Uterus (tissue), 2 donors: Measurements from ENCODE around the gene ZDHHC5.
"Not testable (repeated sequence)": the region's sequence is repeated elsewhere in the genome, so short reads cannot be mapped to it uniquely, and the experiment has no call there.

ENCODE experiments used
- POLR2A ChIP-seq, 2 donors: fragments of 450-650 bp; IDR thresholded peaks; one replicate each; pipeline ENCODE4 v1.6.1; 2016; ENCODE audit warnings: antibody characterized with exemption in 2 of 2, mild to moderate bottlenecking in 1 of 2, moderate library complexity in 1 of 2
- TF ChIP-seq, protein P1 (sequence below), 4 experiments: fragments of 200-600 bp in 2 of 4; fragments of 450-650 bp in 2 of 4; sonication (generic) in 2 of 4; IDR thresholded peaks; one replicate each; pipeline ENCODE4 v1.5.1; 2016 to 2019; ENCODE audit warnings: antibody characterized with exemption in 4 of 4, mild to moderate bottlenecking in 2 of 4, moderate library complexity in 1 of 4

DNA sequence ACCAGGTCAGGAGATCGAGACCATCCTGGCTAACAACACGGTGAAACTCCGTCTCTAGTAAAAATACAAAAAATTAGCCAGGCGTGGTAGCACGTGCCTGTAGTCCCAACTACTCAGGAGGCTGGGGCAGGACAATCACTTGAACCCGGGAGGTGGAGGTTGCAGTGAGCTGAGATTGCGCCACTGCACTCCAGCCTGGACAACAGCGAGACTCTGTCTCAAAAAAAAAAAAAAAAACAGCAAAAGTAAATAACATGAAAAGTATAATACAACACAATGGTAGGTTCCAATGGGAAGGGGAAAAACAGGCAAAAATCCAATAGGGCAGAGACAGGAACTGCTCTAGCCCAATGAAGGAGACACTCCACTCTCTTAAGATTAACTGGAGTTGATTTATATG, 37.5 kb downstream of the ZDHHC5 start:
- TF ChIP-seq, protein P1, sequence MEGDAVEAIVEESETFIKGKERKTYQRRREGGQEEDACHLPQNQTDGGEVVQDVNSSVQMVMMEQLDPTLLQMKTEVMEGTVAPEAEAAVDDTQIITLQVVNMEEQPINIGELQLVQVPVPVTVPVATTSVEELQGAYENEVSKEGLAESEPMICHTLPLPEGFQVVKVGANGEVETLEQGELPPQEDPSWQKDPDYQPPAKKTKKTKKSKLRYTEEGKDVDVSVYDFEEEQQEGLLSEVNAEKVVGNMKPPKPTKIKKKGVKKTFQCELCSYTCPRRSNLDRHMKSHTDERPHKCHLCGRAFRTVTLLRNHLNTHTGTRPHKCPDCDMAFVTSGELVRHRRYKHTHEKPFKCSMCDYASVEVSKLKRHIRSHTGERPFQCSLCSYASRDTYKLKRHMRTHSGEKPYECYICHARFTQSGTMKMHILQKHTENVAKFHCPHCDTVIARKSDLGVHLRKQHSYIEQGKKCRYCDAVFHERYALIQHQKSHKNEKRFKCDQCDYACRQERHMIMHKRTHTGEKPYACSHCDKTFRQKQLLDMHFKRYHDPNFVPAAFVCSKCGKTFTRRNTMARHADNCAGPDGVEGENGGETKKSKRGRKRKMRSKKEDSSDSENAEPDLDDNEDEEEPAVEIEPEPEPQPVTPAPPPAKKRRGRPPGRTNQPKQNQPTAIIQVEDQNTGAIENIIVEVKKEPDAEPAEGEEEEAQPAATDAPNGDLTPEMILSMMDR (IDR thresholded peaks at IDR 0.05) = not testable (repeated sequence)
- TF ChIP-seq POLR2A (IDR thresholded peaks at IDR 0.05) = not testable (repeated sequence)
